SU-DHL-6 (cell line): ENCODE data around the gene OR10G8.

Experiments used
- EZH2phosphoT487 ChIP-seq: fragments of 200-600 bp; sonication (generic), shearing (Covaris generic); conservative IDR thresholded peaks from 2 replicates; pipeline ENCODE4 v1.6.1; 2018; ENCODE audit warnings: mild to moderate bottlenecking, antibody characterized with exemption, low read length, moderate library complexity, mixed read lengths
- TF ChIP-seq, protein P1 (sequence below): fragments of 200-600 bp; sonication (generic); IDR thresholded peaks from one replicate; pipeline ENCODE4 v1.5.1; 2017; ENCODE audit warnings: antibody characterized with exemption, mild to moderate bottlenecking, low read length, moderate library complexity; ENCODE audit not compliant: insufficient read depth, poor library complexity, severe bottlenecking

DNA sequence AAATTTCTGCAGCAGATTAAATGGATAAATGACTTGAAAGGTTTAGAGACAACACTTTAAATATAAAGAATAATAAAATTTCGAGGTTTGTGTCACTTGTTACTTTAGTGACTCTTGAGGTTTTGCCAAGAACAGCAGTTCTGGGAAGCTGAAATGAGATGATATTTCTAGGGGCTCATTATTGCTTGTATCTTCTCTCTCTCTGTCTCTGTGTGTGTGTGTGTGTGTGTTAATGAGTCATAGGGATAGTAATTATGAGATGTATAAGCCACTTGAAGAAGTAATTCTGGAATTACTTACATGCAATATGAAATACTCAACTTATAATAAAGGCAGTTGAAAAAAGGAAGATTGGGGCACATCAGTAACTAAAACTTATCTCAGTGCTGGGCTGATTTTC, 24.1 kb downstream of the OR10G8 start:
- TF ChIP-seq, protein P1, sequence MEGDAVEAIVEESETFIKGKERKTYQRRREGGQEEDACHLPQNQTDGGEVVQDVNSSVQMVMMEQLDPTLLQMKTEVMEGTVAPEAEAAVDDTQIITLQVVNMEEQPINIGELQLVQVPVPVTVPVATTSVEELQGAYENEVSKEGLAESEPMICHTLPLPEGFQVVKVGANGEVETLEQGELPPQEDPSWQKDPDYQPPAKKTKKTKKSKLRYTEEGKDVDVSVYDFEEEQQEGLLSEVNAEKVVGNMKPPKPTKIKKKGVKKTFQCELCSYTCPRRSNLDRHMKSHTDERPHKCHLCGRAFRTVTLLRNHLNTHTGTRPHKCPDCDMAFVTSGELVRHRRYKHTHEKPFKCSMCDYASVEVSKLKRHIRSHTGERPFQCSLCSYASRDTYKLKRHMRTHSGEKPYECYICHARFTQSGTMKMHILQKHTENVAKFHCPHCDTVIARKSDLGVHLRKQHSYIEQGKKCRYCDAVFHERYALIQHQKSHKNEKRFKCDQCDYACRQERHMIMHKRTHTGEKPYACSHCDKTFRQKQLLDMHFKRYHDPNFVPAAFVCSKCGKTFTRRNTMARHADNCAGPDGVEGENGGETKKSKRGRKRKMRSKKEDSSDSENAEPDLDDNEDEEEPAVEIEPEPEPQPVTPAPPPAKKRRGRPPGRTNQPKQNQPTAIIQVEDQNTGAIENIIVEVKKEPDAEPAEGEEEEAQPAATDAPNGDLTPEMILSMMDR, result no peak
- no peak for TF ChIP-seq EZH2phosphoT487
